Keratinocyte (primary cell): ENCODE measurements around the gene ACSL6. TPM values are rescaled to one million over a fixed set of nuclear protein-coding genes. Genes with fewer than 3 reads are reported as not detected.

Experiments used
- DNase-seq: peaks from one replicate; pipeline ENCODE4 v3.0.0-alpha.2; 2011; ENCODE audit warnings: low read depth, missing footprints, low spot score
- FAIRE-seq: peaks from 2 replicates; lab custom pipeline; 2011; peaks lifted over from hg19 to GRCh38; lab: Jason Lieb, UNC
- H2AFZ ChIP-seq: 2 replicates; pipeline ENCODE4 v1.6.0; 2012; ENCODE audit warnings: low read length, control low read depth, inconsistent platforms; ENCODE audit not compliant: control insufficient read depth
- H3K27ac ChIP-seq: 2 replicates; pipeline ENCODE4 v1.5.1; 2011; ENCODE audit warnings: low read length; ENCODE audit not compliant: control insufficient read depth, insufficient read depth
- H3K27me3 ChIP-seq: 3 replicates; pipeline ENCODE4 v1.6.0; 2011; ENCODE audit warnings: low read length; ENCODE audit not compliant: control insufficient read depth, insufficient read depth; ENCODE audit errors: extremely low read depth
- H3K36me3 ChIP-seq, 2 experiments: 2 replicates in 1 of 2; 3 replicates in 1 of 2; pipeline ENCODE4 v1.5.1; 2011; ENCODE audit warnings: low read length in 2 of 2, mild to moderate bottlenecking in 1 of 2; ENCODE audit not compliant: control insufficient read depth in 2 of 2, insufficient read depth in 2 of 2; ENCODE audit errors: extremely low read depth in 1 of 2
- H3K4me1 ChIP-seq: 3 replicates; pipeline ENCODE4 v1.5.1; 2011; ENCODE audit warnings: low read length; ENCODE audit not compliant: control insufficient read depth, insufficient read depth; ENCODE audit errors: extremely low read depth
- H3K4me2 ChIP-seq: 3 replicates; pipeline ENCODE4 v1.6.0; 2011; ENCODE audit warnings: low read depth, low read length; ENCODE audit not compliant: control insufficient read depth, insufficient read depth; ENCODE audit errors: extremely low read depth
- H3K4me3 ChIP-seq, 3 experiments: fragments of 200-600 bp in 1 of 3; sonication (generic) in 1 of 3; 2 replicates in 2 of 3; 3 replicates in 1 of 3; pipeline ENCODE4 v1.5.1; 2011 to 2016; ENCODE audit warnings: low read length in 3 of 3, mild to moderate bottlenecking in 3 of 3, control low read depth in 2 of 3, inconsistent platforms in 1 of 3, low read depth in 1 of 3, mixed read lengths in 1 of 3, mixed run types in 1 of 3, moderate library complexity in 1 of 3; ENCODE audit not compliant: control insufficient read depth in 2 of 3, insufficient read depth in 2 of 3; ENCODE audit errors: extremely low read depth in 1 of 3
- H3K79me2 ChIP-seq: 2 replicates; pipeline ENCODE4 v1.6.0; 2012; ENCODE audit warnings: low read length; ENCODE audit not compliant: control insufficient read depth, insufficient read depth
- H3K9ac ChIP-seq: 3 replicates; pipeline ENCODE4 v1.6.0; 2011; ENCODE audit warnings: low read length; ENCODE audit not compliant: control insufficient read depth, insufficient read depth; ENCODE audit errors: extremely low read depth
- H3K9me1 ChIP-seq: 3 replicates; pipeline ENCODE4 v1.6.0; 2011; ENCODE audit warnings: low read length; ENCODE audit not compliant: control insufficient read depth, insufficient read depth; ENCODE audit errors: extremely low read depth
- H3K9me3 ChIP-seq: 2 replicates; pipeline ENCODE4 v1.5.1; 2012; ENCODE audit warnings: low read depth, low read length; ENCODE audit not compliant: control insufficient read depth
- H4K20me1 ChIP-seq: 3 replicates; pipeline ENCODE4 v1.6.0; 2011; ENCODE audit warnings: low read length; ENCODE audit not compliant: control insufficient read depth, insufficient read depth; ENCODE audit errors: extremely low read depth
- CTCF ChIP-seq, 3 experiments: IDR thresholded peaks in 1 of 3; conservative IDR thresholded peaks in 1 of 3; optimal IDR thresholded peaks in 1 of 3; 2 replicates in 2 of 3; 3 replicates in 1 of 3; pipeline versions ENCODE3 to v1.5.1; 2011; ENCODE audit warnings: low read length in 3 of 3, mild to moderate bottlenecking in 3 of 3, moderate library complexity in 2 of 3, control low read depth in 1 of 3, inconsistent platforms in 1 of 3; ENCODE audit not compliant: insufficient read depth in 2 of 3; ENCODE audit errors: extremely low read depth in 1 of 3
- EZH2 ChIP-seq: IDR thresholded peaks from one replicate; pipeline ENCODE4 v1.6.1; 2012; ENCODE audit warnings: inconsistent platforms, mild to moderate bottlenecking, low read length, moderate library complexity
- dilution Hi-C: fragments of 300-500 bp; cut with MboI; formaldehyde crosslinking; loops from one replicate; pipeline ENCODE4 v1.7.0; 2020; ENCODE audit warnings: low sequenced_read_pairs; ENCODE audit not compliant: extremely low pct_ligation_motif_present
- polyA plus RNA-seq, 5 experiments: library from polyadenylated mRNA; depleted of rRNA in 3 of 5; stranded (reverse) in 3 of 5; stranded (forward) in 1 of 5; unstranded in 1 of 5; fragments of >200 nt; gene quantifications; 1 replicate in 1 of 5; 2 replicates in 3 of 5; 3 replicates in 1 of 5; pipeline versions ENCODE4 v1.2.1 to v1.2.3, GENCODE V29; 2011 to 2012; ENCODE audit warnings: missing spikeins in 2 of 5, low read depth in 1 of 5, low replicate concordance in 1 of 5

Gene ACSL6
- polyA plus RNA-seq, 1 donor (not counting 4 experiments of a cell fraction or from before 2014, with no cell fraction given) = 0.18 TPM

- H3K36me3 ChIP-seq = no peaks in the 10 kb centered on the region
- H3K27ac ChIP-seq = no peak overlapping the region
- no peak for TF ChIP-seq CTCF (optimal IDR thresholded peaks at IDR 0.05 in 1 of 3, IDR thresholded peaks at IDR 0.05 in 1 of 3, conservative IDR thresholded peaks at IDR 0.05 in 1 of 3; ENCODE audit: extremely low read depth in 1 of 3, insufficient read depth in 2 of 3, low read length in 3 of 3)
- TF ChIP-seq EZH2 = no peak
- FAIRE-seq (no peak), DNase-seq (no peak)
- H2AFZ ChIP-seq = no peak overlapping the region
- H3K9me1 ChIP-seq = no peaks in the 10 kb centered on the region
- no peak overlapping the region for H3K4me2 ChIP-seq
- H3K4me1 ChIP-seq = no peaks in the 10 kb centered on the region
- peaks cover under 1% of the 10 kb centered on the region for H4K20me1 ChIP-seq
- H3K9me3 ChIP-seq = no peaks in the 10 kb centered on the region
- dilution Hi-C loops = no loop called here
- H3K9ac ChIP-seq = no peak overlapping the region
- no peaks in the 10 kb centered on the region for H3K79me2 ChIP-seq
- H3K4me3 ChIP-seq = no peak overlapping the region
- peaks cover 6% of the 10 kb centered on the region for H3K27me3 ChIP-seq
Measured at GRCh38 chr5:132025403-132025971, 14.0 kb upstream of the ACSL6 start.

- TF ChIP-seq EZH2 (no peak), CTCF (optimal IDR thresholded peaks at IDR 0.05 in 1 of 3, IDR thresholded peaks at IDR 0.05 in 1 of 3, conservative IDR thresholded peaks at IDR 0.05 in 1 of 3; ENCODE audit: extremely low read depth in 1 of 3, insufficient read depth in 2 of 3, low read length in 3 of 3) (no peak)
- Histone ChIP-seq H2AFZ (no peak overlapping the region), H3K4me2 (no peak overlapping the region), H3K9ac (no peak overlapping the region), H3K9me1 (no peaks in the 10 kb centered on the region), H3K9me3 (no peaks in the 10 kb centered on the region), H3K4me1 (no peaks in the 10 kb centered on the region), H3K36me3 (no peaks in the 10 kb centered on the region), H3K79me2 (no peaks in the 10 kb centered on the region), H3K27ac (no peak overlapping the region), H4K20me1 (no peaks in the 10 kb centered on the region), H3K27me3 (peaks cover 5% of the 10 kb centered on the region), H3K4me3 (no peak overlapping the region)
- dilution Hi-C loops = no loop called here
- DNase-seq (no peak), FAIRE-seq (no peak)
Measured at GRCh38 chr5:132024789-132025402, 13.4 kb upstream of the ACSL6 start.
